H1 (cell line): ENCODE results near the gene STARD4. TPM values are rescaled to one million over a fixed set of nuclear protein-coding genes. Genes with fewer than 3 reads are reported as not detected.

ENCODE experiments used
- CTCF ChIA-PET: fragments of 300-600 bp; sonication (Branson Sonifier 250); formaldehyde crosslinking; loops from one replicate; lab custom pipeline; 2021; ENCODE audit not compliant: partially characterized antibody; lab: Charles Lee
- POLR2A ChIA-PET: fragments of 300-600 bp; sonication (Branson Sonifier 250); formaldehyde crosslinking; loops from one replicate; lab custom pipeline; 2021; ENCODE audit warnings: inconsistent platforms; ENCODE audit not compliant: partially characterized antibody; lab: Charles Lee
- DNase-seq, 2 experiments: peaks; one replicate each; pipeline versions ENCODE4 v3.0.0 to v3.0.0-alpha.2; 2010 to 2022; ENCODE audit warnings: low spot score in 2 of 2, low read depth in 1 of 2, mixed read lengths in 1 of 2
- FAIRE-seq: peaks from 2 replicates; lab custom pipeline; 2011; peaks lifted over from hg19 to GRCh38; lab: Jason Lieb, UNC
- H2AFZ ChIP-seq: 2 replicates; pipeline ENCODE4 v1.8.1; 2012; ENCODE audit warnings: low read length, inconsistent platforms
- H2AK5ac ChIP-seq: 2 replicates; pipeline ENCODE4 v1.6.1; 2013; ENCODE audit warnings: low read depth, low read length
- H2BK120ac ChIP-seq: replicated peaks from 2 replicates; pipeline ENCODE3; 2013; ENCODE audit warnings: low read depth, low read length, inconsistent platforms
- H2BK12ac ChIP-seq: 2 replicates; pipeline ENCODE4 v1.6.1; 2013; ENCODE audit warnings: low read depth, low read length
- H2BK15ac ChIP-seq: 2 replicates; pipeline ENCODE4 v1.6.1; 2013; ENCODE audit warnings: low read length
- H2BK20ac ChIP-seq: 2 replicates; pipeline ENCODE4 v1.6.1; 2013; ENCODE audit warnings: low read length
- H2BK5ac ChIP-seq: 2 replicates; pipeline ENCODE4 v1.6.1; 2013; ENCODE audit warnings: low read depth, low read length
- H3K14ac ChIP-seq: 2 replicates; pipeline ENCODE4 v1.6.1; 2013; ENCODE audit warnings: inconsistent platforms; ENCODE audit not compliant: insufficient read length
- H3K18ac ChIP-seq: 2 replicates; pipeline ENCODE4 v1.6.1; 2013; ENCODE audit warnings: low read length; ENCODE audit errors: extremely low read depth
- H3K23ac ChIP-seq: 2 replicates; pipeline ENCODE4 v1.6.1; 2013; ENCODE audit warnings: inconsistent platforms; ENCODE audit not compliant: insufficient read length
- H3K23me2 ChIP-seq: 2 replicates; pipeline ENCODE4 v1.6.1; 2013; ENCODE audit warnings: low read depth, low read length
- H3K27ac ChIP-seq: 2 replicates; pipeline ENCODE4 v1.6.1; 2011; ENCODE audit warnings: low read depth, low read length, inconsistent platforms
- H3K27me3 ChIP-seq, 4 experiments: replicated peaks in 1 of 4; 1 replicate in 1 of 4; 2 replicates in 3 of 4; pipeline versions ENCODE4 v1.6.1 to v1.8.1; 2011 to 2013; ENCODE audit warnings: low read length in 3 of 4, mild to moderate bottlenecking in 3 of 4, inconsistent platforms in 2 of 4, mixed read lengths in 2 of 4, moderate library complexity in 1 of 4; ENCODE audit not compliant: control insufficient read depth in 3 of 4, insufficient read depth in 3 of 4; ENCODE audit errors: extremely low read depth in 1 of 4
- H3K36me3 ChIP-seq, 4 experiments: 2 replicates each; pipeline versions ENCODE4 v1.6.1 to v1.8.1; 2011 to 2013; ENCODE audit warnings: mild to moderate bottlenecking in 4 of 4, low read length in 3 of 4, moderate library complexity in 2 of 4, control low read depth in 1 of 4, inconsistent platforms in 1 of 4; ENCODE audit not compliant: insufficient read depth in 4 of 4, control insufficient read depth in 2 of 4
- H3K4ac ChIP-seq: replicated peaks from 2 replicates; pipeline ENCODE3; 2013; ENCODE audit warnings: low read length, low read depth, mixed read lengths, inconsistent platforms; ENCODE audit not compliant: insufficient read length
- H3K4me1 ChIP-seq, 4 experiments: replicated peaks in 1 of 4; 1 replicate in 1 of 4; 2 replicates in 3 of 4; pipeline versions ENCODE4 v1.6.1 to v1.8.1; 2011 to 2013; ENCODE audit warnings: low read length in 3 of 4, inconsistent platforms in 2 of 4, mixed read lengths in 1 of 4; ENCODE audit not compliant: insufficient read depth in 4 of 4, control insufficient read depth in 3 of 4
- H3K4me2 ChIP-seq, 2 experiments: 2 replicates each; pipeline versions ENCODE4 v1.6.1 to v1.8.1; 2011 to 2013; ENCODE audit warnings: low read depth in 2 of 2, low read length in 2 of 2, control low read depth in 1 of 2, inconsistent platforms in 1 of 2, mild to moderate bottlenecking in 1 of 2; ENCODE audit not compliant: insufficient read depth in 1 of 2
- H3K4me3 ChIP-seq, 4 experiments: fragments of 200-600, 300-600 bp in 1 of 4; sonication (generic), shearing (Covaris generic), sonication (Bioruptor Twin) in 1 of 4; 2 replicates each; pipeline versions ENCODE4 v1.5.1 to v1.8.1; 2011 to 2016; ENCODE audit warnings: low read length in 4 of 4, low read depth in 3 of 4, control low read depth in 2 of 4, inconsistent platforms in 2 of 4, mild to moderate bottlenecking in 2 of 4, mixed read lengths in 1 of 4, moderate library complexity in 1 of 4; ENCODE audit not compliant: insufficient read depth in 2 of 4; ENCODE audit errors: extremely low read depth in 1 of 4
- H3K56ac ChIP-seq: replicated peaks from 2 replicates; pipeline ENCODE3; 2013; ENCODE audit warnings: low read depth, mild to moderate bottlenecking, mixed read lengths, low read length, inconsistent platforms; ENCODE audit not compliant: insufficient read length
- H3K79me1 ChIP-seq: 2 replicates; pipeline ENCODE4 v1.6.1; 2013; ENCODE audit warnings: low read depth, low read length, control low read depth
- H3K79me2 ChIP-seq, 2 experiments: 2 replicates each; pipeline versions ENCODE4 v1.6.1 to v1.8.1; 2012 to 2013; ENCODE audit warnings: low read length in 2 of 2, mild to moderate bottlenecking in 2 of 2, inconsistent platforms in 1 of 2; ENCODE audit not compliant: insufficient read depth in 2 of 2, control insufficient read depth in 1 of 2
- H3K9ac ChIP-seq, 4 experiments: replicated peaks in 1 of 4; 1 replicate in 1 of 4; 2 replicates in 3 of 4; pipeline versions ENCODE4 v1.6.1 to v1.8.1; 2011 to 2013; ENCODE audit warnings: low read depth in 3 of 4, low read length in 3 of 4, control low read depth in 2 of 4, mild to moderate bottlenecking in 2 of 4, moderate library complexity in 2 of 4, inconsistent platforms in 1 of 4; ENCODE audit errors: extremely low read depth in 1 of 4
- H3K9me3 ChIP-seq, 2 experiments: 2 replicates each; pipeline versions ENCODE4 v1.6.1 to v1.8.1; 2012 to 2013; ENCODE audit warnings: mild to moderate bottlenecking in 2 of 2, moderate library complexity in 2 of 2, control low read depth in 1 of 2, inconsistent platforms in 1 of 2, low read depth in 1 of 2, low read length in 1 of 2, mixed read lengths in 1 of 2; ENCODE audit not compliant: insufficient read depth in 2 of 2
- H4K20me1 ChIP-seq, 2 experiments: replicated peaks in 1 of 2; 2 replicates each; pipeline versions ENCODE3 to v1.8.1; 2011 to 2013; ENCODE audit warnings: inconsistent platforms in 2 of 2, low read length in 2 of 2, mild to moderate bottlenecking in 1 of 2; ENCODE audit not compliant: insufficient read depth in 2 of 2, control insufficient read depth in 1 of 2
- H4K5ac ChIP-seq: 2 replicates; pipeline ENCODE4 v1.6.1; 2013; ENCODE audit warnings: low read length, low read depth, mixed read lengths, inconsistent platforms; ENCODE audit not compliant: insufficient read length
- H4K8ac ChIP-seq: 2 replicates; pipeline ENCODE4 v1.8.0; 2013; ENCODE audit warnings: mild to moderate bottlenecking, moderate library complexity, low read length, inconsistent platforms; ENCODE audit not compliant: insufficient read depth; ENCODE audit errors: extremely low read depth
- H4K91ac ChIP-seq: replicated peaks from 2 replicates; pipeline ENCODE3; 2013; ENCODE audit warnings: low read length, mixed read lengths, inconsistent platforms; ENCODE audit not compliant: insufficient read length
- CBX8 ChIP-seq: fragments of 300-800, 300-1000 bp; sonication (generic); IDR thresholded peaks from 2 replicates; pipeline ENCODE4 v1.7.1; 2016; ENCODE audit warnings: low read depth, low read length, borderline replicate concordance
- E2F6 ChIP-seq: IDR thresholded peaks from 2 replicates; pipeline ENCODE4 v1.6.1; 2012; ENCODE audit warnings: inconsistent platforms
- GABPA ChIP-seq: IDR thresholded peaks from 2 replicates; pipeline ENCODE4 v1.6.1; 2011; ENCODE audit warnings: mild to moderate bottlenecking, low read length, moderate library complexity, borderline replicate concordance; ENCODE audit not compliant: insufficient read depth
- JUN ChIP-seq: IDR thresholded peaks from 2 replicates; pipeline ENCODE4 v1.6.1; 2011; ENCODE audit warnings: low read depth, mild to moderate bottlenecking, improper control_type of control experiment, low read length
- KDM4A ChIP-seq: IDR thresholded peaks from one replicate; pipeline ENCODE4 v1.7.1; 2012; ENCODE audit warnings: low read depth, mild to moderate bottlenecking, moderate library complexity, low read length, inconsistent platforms; ENCODE audit not compliant: severe bottlenecking
- MAX ChIP-seq: IDR thresholded peaks from 2 replicates; pipeline ENCODE4 v1.6.1; 2012; ENCODE audit warnings: inconsistent platforms
- WGBS, 2 experiments: shearing (Covaris generic) in 1 of 2; methylation state at CpG; one replicate each; pipeline versions ENCODE4 v1.1.6 to v1.1.7; 2013 to 2015; ENCODE audit warnings: low lambda C conversion rate in 2 of 2, mixed read lengths in 2 of 2, inconsistent platforms in 1 of 2, low coverage in 1 of 2, missing lambda C conversion rate in 1 of 2; ENCODE audit not compliant: insufficient replicate concordance in 2 of 2, insufficient coverage in 1 of 2, insufficient read length in 1 of 2; ENCODE audit errors: extremely low coverage in 1 of 2, missing lambda C conversion rate in 1 of 2; 5-methylcytosine and 5-hydroxymethylcytosine counted together
- polyA plus RNA-seq, 7 experiments: library from polyadenylated mRNA; depleted of rRNA in 3 of 7; stranded (reverse) in 5 of 7; unstranded in 2 of 7; fragments of >200 nt in 5 of 7; fragments of 200-250 nt in 2 of 7; gene quantifications; 1 replicate in 5 of 7; 2 replicates in 1 of 7; 4 replicates in 1 of 7; pipeline versions ENCODE4 v1.2.1 to v1.2.3, GENCODE V29; 2011 to 2013; ENCODE audit warnings: missing spikeins in 2 of 7, mixed read lengths in 2 of 7
- total RNA-seq: library from RNA; stranded (reverse); fragmentation: NEBNext Ultra II Directional; extraction: Animal tissue kit (Norgen Biotek cat#: 25700); gene quantifications from 2 replicates; pipeline ENCODE4 v1.2.1, GENCODE V29; 2021

Gene STARD4
- total and polyA plus RNA-seq, 2 of the 8 experiments (the other 6 are each of a cell fraction or from before 2014, with no cell fraction given): 10.8 to 47.9 TPM

- Histone ChIP-seq H3K79me2 (no peaks in the 10 kb centered on the region), H4K20me1 (no peaks in the 10 kb centered on the region), H3K4me1 (no peaks in the 10 kb centered on the region), H3K27me3 (no peaks in the 10 kb centered on the region), H2BK20ac (no peak overlapping the region), H3K14ac (no peak overlapping the region), H3K23ac (no peak overlapping the region), H2BK120ac (no peak overlapping the region), H3K36me3 (no peaks in the 10 kb centered on the region), H2BK12ac (no peak overlapping the region), H2AFZ (no peak overlapping the region), H3K4me2 (no peak overlapping the region), H3K9me3 (no peaks in the 10 kb centered on the region), H3K23me2 (no peaks in the 10 kb centered on the region), H3K9ac (no peak overlapping the region), H3K4me3 (no peak overlapping the region), H3K18ac (no peak overlapping the region), H2BK15ac (no peak overlapping the region), H4K5ac (no peak overlapping the region), H4K8ac (no peak overlapping the region), H3K4ac (no peak overlapping the region), H3K56ac (no peak overlapping the region), H2BK5ac (no peak overlapping the region), H3K27ac (no peak overlapping the region), H4K91ac (no peak overlapping the region), H3K79me1 (no peaks in the 10 kb centered on the region), H2AK5ac (no peak overlapping the region)
- DNase-seq: no peak
- TF ChIP-seq KDM4A (no peak), CBX8 (no peak), GABPA (no peak), MAX (no peak), JUN (no peak), E2F6 (no peak)
- ChIA-PET POLR2A (interaction anchor here (0.5 kb wide), 1 partner anchor 552 kb away, joined by 3 read pairs; no protein-coding TSS in a partner anchor), CTCF (interaction anchor here (1.2 to 3.5 kb wide), 8 partner anchors 9 to 613 kb away, joined by 3 to 27 read pairs (median 8); partner anchors contain the start of gene STARD4)
- WGBS, 2 experiments: 84% methylated on average over 5 of the region's 5 CpGs; no CpG with 5 or more reads in 1 of the 2 experiments
- no peak for FAIRE-seq
Observed at GRCh38 chr5:111532886-111533582, 20.7 kb upstream of the STARD4 start.
